ENCODE measurements around the gene EEPD1. TPM values are rescaled to one million over a fixed set of nuclear protein-coding genes. Genes with fewer than 3 reads are reported as not detected.
A peak's percentile ranks its signal among the peaks of the same experiment; 100 is the strongest.

EEPD1 gene
- total and polyA plus RNA-seq, 12 donors: 6.0 to 29.0 (median 9.4) TPM

DNA sequence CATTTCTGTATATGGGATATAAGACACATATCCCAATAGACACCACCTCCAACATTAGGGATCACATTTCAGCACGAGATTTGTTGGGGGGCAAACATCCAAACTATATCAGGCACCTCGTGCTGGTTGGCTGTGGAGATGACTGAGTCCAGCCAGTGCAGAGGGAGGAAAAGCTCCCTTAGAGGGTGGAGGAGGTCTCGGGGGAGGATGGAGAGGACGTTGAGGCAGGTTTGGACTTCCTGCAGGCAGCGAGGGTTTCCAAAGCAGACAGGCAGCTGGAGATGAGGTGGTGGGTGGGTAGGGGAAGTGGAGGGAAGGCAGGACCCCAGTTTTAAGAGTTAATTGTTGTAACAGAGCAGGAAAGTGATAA, 56.7 kb downstream of the EEPD1 start:
- Histone ChIP-seq H3K27ac (no peak overlapping the region), H3K4me1 (replicated peaks in 1 of 2) (peaks cover 14 to 27% of the 10 kb centered on the region in 2 donors), H3K36me3 (replicated peaks in 1 of 2) (no peaks in the 10 kb centered on the region), H3K4me3 (no peak overlapping the region), H3K27me3 (no peaks in the 10 kb centered on the region), H3K9me3 (replicated peaks in 1 of 3) (no peaks in the 10 kb centered on the region)
- 62 to 81% (median 74%) methylated on average over 5 of the region's 5 CpGs for WGBS, 4 donors
- TF ChIP-seq, protein P1, sequence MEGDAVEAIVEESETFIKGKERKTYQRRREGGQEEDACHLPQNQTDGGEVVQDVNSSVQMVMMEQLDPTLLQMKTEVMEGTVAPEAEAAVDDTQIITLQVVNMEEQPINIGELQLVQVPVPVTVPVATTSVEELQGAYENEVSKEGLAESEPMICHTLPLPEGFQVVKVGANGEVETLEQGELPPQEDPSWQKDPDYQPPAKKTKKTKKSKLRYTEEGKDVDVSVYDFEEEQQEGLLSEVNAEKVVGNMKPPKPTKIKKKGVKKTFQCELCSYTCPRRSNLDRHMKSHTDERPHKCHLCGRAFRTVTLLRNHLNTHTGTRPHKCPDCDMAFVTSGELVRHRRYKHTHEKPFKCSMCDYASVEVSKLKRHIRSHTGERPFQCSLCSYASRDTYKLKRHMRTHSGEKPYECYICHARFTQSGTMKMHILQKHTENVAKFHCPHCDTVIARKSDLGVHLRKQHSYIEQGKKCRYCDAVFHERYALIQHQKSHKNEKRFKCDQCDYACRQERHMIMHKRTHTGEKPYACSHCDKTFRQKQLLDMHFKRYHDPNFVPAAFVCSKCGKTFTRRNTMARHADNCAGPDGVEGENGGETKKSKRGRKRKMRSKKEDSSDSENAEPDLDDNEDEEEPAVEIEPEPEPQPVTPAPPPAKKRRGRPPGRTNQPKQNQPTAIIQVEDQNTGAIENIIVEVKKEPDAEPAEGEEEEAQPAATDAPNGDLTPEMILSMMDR (IDR thresholded peaks at IDR 0.05): no peak
- DNase-seq: no peak
- intact Hi-C loops (cut with DNase I): no loop called here

DNA sequence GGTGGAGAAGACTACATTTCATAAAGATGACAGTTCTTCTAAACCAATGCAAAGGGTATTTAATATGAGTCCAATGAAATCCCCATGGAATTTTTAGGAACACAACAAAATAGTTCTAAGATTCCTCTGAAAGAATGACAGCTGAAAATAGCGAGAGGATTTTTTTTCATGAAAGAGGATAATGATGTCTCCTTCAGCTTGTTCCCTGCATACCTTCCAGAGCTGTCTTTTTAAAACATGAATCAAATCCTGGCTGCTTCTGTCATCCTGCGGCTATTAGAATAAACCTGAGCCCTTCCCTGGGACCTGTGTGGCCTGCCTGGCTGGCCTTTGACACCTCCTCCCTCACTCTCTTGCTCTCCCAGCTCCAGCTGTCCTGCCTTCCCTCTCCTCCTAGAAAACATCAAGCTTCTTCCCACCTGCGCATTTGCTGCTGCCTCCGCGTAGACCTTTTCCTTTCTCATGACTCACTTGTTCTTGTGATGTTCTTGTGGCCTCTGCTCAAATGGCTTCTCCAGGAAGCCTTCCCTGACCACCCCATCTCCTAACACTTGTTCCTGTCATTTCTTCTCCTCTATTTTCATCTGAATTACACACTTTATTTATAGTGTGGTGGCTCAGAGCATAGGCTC, 57.4 kb downstream of the EEPD1 start:
- H3K27ac ChIP-seq: no peak overlapping the region
- H3K4me3 ChIP-seq: no peak overlapping the region
- no peaks in the 10 kb centered on the region for H3K9me3 ChIP-seq (replicated peaks in 1 of 3)
- H3K4me1 ChIP-seq (replicated peaks in 1 of 2): peaks cover 14 to 27% of the 10 kb centered on the region in 2 donors
- 76 to 82% (median 81%) methylated on average over 5 of the region's 5 CpGs for WGBS, 4 donors
- H3K27me3 ChIP-seq: no peaks in the 10 kb centered on the region
- no peaks in the 10 kb centered on the region for H3K36me3 ChIP-seq (replicated peaks in 1 of 2)
- DNase-seq: no peak
- intact Hi-C loops (cut with DNase I): no loop called here
- TF ChIP-seq, protein P1 (IDR thresholded peaks at IDR 0.05): no peak
- no peak for TF ChIP-seq POLR2A (IDR thresholded peaks at IDR 0.05)

DNA sequence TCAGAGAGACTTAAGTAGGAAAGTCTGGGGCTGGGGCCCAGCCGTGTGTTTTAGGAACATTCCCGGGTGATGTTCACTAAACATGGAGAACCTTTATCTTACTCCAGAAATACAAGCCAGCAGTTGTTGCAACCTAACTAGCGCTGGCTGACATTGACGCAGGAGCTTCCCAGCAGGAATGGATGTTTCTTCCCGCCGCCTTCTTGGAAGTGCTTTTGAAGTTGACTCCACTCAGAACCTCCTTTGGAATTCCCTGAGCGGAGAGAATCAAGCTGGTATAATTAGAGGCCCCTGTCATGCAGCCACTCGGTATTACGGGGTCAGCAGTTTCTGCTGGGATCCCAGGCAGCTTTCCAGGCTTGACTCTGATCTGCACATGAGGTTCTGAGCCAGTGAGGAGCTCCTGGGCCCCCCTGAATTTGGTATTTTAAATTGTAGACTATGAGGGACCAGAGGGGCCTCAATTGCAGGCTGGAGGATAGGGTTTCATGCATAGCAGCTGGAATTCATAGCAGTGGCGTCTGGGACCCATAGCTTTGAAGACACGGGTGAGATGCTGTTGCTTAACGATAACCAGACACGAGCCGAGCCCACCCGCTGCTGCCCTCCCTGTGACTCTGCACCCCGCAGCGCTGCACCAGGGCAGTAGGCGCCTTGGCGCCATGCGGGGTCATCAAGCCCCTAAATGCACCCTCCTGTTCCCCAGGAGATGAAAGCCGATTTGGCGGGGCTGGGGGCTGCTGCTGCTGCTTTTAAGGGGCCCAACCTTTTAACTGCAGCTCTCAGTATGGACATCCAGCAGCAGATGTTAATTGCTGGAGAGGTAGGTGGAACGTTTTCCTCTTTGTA, 61.8 kb downstream of the EEPD1 start:
- peak overlapping the region in 1 of 5 donors; percentile 17 for H3K27ac ChIP-seq
- intact Hi-C loops (cut with DNase I): no loop called here
- H3K36me3 ChIP-seq (replicated peaks in 1 of 2): no peaks in the 10 kb centered on the region
- TF ChIP-seq POLR2A (IDR thresholded peaks at IDR 0.05): no peak
- 77 to 89% (median 87%) methylated on average over 18 to 23 of the region's 23 CpGs for WGBS, 4 donors
- H3K27me3 ChIP-seq: no peaks in the 10 kb centered on the region
- H3K4me3 ChIP-seq: no peak overlapping the region
- no peak for DNase-seq
- no peaks in the 10 kb centered on the region for H3K9me3 ChIP-seq (replicated peaks in 1 of 3)
- H3K4me1 ChIP-seq (replicated peaks in 1 of 2): peaks cover 5 to 10% of the 10 kb centered on the region in 2 donors

DNA sequence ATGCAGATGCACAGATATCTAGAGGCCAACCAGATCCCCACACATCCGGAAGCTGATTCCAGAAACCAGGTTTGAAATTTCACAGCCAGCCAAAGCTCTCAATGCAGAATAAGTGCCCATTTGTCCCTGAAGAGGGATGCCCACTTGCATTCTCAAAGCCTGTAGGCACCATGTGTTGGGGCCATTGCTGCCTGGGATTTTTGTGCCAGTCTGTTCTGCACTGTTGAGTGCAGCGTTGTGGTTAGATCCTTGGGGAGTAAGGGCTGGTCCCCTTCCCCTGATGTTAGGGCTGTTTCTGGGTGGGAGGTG, 62.4 kb downstream of the EEPD1 start:
- H3K27ac ChIP-seq: no peak overlapping the region
- intact Hi-C loops (cut with DNase I): no loop called here
- 85 to 100% (median 95%) methylated on average over 1 to 2 of the region's 2 CpGs for WGBS, 4 donors

DNA sequence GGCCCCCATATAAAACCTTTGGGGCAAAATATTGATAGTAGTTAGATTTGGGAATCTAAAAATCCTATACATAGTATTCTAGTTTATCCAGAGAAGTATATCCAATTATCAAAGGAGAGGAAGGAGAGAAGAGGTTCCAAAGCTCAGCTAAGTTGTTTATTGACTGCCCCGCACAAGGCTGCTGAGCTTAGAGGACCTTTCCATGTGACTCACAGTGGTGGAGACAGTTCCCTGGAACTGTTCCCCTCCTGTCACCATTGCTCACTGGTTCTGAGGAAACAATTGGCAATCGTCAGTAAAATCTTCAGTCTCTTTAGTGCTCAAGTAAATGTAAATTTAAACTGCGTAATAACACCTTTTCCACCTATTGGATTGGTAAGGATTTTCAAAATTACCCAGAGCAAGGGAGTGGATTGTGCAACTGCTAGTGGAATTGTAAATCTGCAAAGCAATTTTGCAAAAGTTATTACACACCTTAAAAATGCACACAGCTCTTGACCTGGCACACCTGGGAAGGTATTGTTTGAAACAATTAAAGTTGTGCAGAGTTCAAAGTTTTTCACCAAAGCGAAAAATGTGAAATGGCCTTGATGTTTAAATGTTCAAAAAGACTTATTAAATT, 63.1 kb downstream of the EEPD1 start:
- Histone ChIP-seq H3K4me3 (no peak overlapping the region), H3K9me3 (replicated peaks in 1 of 3) (no peaks in the 10 kb centered on the region), H3K27me3 (no peaks in the 10 kb centered on the region), H3K4me1 (replicated peaks in 1 of 2) (peaks cover 5 to 10% of the 10 kb centered on the region in 2 donors), H3K27ac (peak overlapping the region in 1 of 5 donors; percentile 36), H3K36me3 (replicated peaks in 1 of 2) (no peaks in the 10 kb centered on the region)
- peak; percentile 38 to 81 (median 62) for DNase-seq
- no peak for TF ChIP-seq POLR2A (IDR thresholded peaks at IDR 0.05)
- TF ChIP-seq, protein P1 (IDR thresholded peaks at IDR 0.05): no peak
- 31 to 61% (median 51%) methylated on average over 4 of the region's 4 CpGs for WGBS, 4 donors
- intact Hi-C loops (cut with DNase I): no loop called here

More for the DNA sequence above, 62.4 kb downstream of the EEPD1 start:
- no peak for TF ChIP-seq POLR2A (IDR thresholded peaks at IDR 0.05)
- no peaks in the 10 kb centered on the region for H3K36me3 ChIP-seq (replicated peaks in 1 of 2)
- DNase-seq: no peak
- H3K4me3 ChIP-seq: no peak overlapping the region
- H3K27me3 ChIP-seq: no peaks in the 10 kb centered on the region
- H3K9me3 ChIP-seq (replicated peaks in 1 of 3): no peaks in the 10 kb centered on the region
- H3K4me1 ChIP-seq (replicated peaks in 1 of 2): peaks cover 5 to 10% of the 10 kb centered on the region in 2 donors
